HG03045 (cell line): ENCODE data around the gene CCDC73.
"Not testable (repeated sequence)": the region's sequence is repeated elsewhere in the genome, so short reads cannot be mapped to it uniquely, and the experiment has no call there.

Experiments used
- ATAC-seq: cut with Tn5 transposase; IDR thresholded peaks from one replicate; pipeline ENCODE4 v1.9.1; 2021; ENCODE audit warnings: mild to moderate bottlenecking, moderate library complexity; ENCODE audit not compliant: unreplicated experiment

The CCDC73 gene

GRCh38 chr11:32809313-32809712, 14.9 kb upstream of the CCDC73 start:
- ATAC-seq = peak; percentile 93

- no peak for ATAC-seq
Measured at GRCh38 chr11:32796425-32796824, 2.0 kb upstream of the CCDC73 start.

GRCh38 chr11:32792948-32793475, 1.4 kb downstream of the CCDC73 start:
- peak; percentile 76 for ATAC-seq

GRCh38 chr11:32792111-32792947, 2.1 kb downstream of the CCDC73 start:
- ATAC-seq = peak; percentile 15

- no peak for ATAC-seq
Measured at GRCh38 chr11:32790916-32791315, 3.5 kb downstream of the CCDC73 start.

GRCh38 chr11:32786811-32787210, 7.7 kb downstream of the CCDC73 start:
- ATAC-seq = no peak

GRCh38 chr11:32785262-32785661, 9.2 kb downstream of the CCDC73 start:
- no peak for ATAC-seq

- ATAC-seq = no peak
Measured at GRCh38 chr11:32781721-32782120, 12.7 kb downstream of the CCDC73 start.

- ATAC-seq = not testable (repeated sequence)
Measured at GRCh38 chr11:32780839-32781238, 13.6 kb downstream of the CCDC73 start.

- no peak for ATAC-seq
Measured at GRCh38 chr11:32779136-32779535, 15.3 kb downstream of the CCDC73 start.

GRCh38 chr11:32775908-32776307, 18.6 kb downstream of the CCDC73 start:
- no peak for ATAC-seq

- ATAC-seq = no peak
Measured at GRCh38 chr11:32774081-32774480, 20.4 kb downstream of the CCDC73 start.

GRCh38 chr11:32772731-32773130, 21.7 kb downstream of the CCDC73 start:
- ATAC-seq = no peak

- ATAC-seq = not testable (repeated sequence)
Measured at GRCh38 chr11:32761774-32762173, 32.7 kb downstream of the CCDC73 start.

- ATAC-seq = no peak
Measured at GRCh38 chr11:32758291-32758690, 36.2 kb downstream of the CCDC73 start.

GRCh38 chr11:32753181-32753580, 41.3 kb downstream of the CCDC73 start:
- not testable (repeated sequence) for ATAC-seq

- no peak for ATAC-seq
Measured at GRCh38 chr11:32752001-32752400, 42.5 kb downstream of the CCDC73 start.

- no peak for ATAC-seq
Measured at GRCh38 chr11:32751381-32751780, 43.1 kb downstream of the CCDC73 start.

GRCh38 chr11:32729976-32730375, 64.5 kb downstream of the CCDC73 start:
- no peak for ATAC-seq

GRCh38 chr11:32723332-32723731, 71.1 kb downstream of the CCDC73 start:
- no peak for ATAC-seq

GRCh38 chr11:32722255-32722654, 72.2 kb downstream of the CCDC73 start:
- ATAC-seq = no peak

- no peak for ATAC-seq
Measured at GRCh38 chr11:32713496-32713895, 81.0 kb downstream of the CCDC73 start.
